Testis (tissue), 3 donors: Measurements from ENCODE around the gene HERC5. TPM values are rescaled to one million over a fixed set of nuclear protein-coding genes. Genes with fewer than 3 reads are reported as not detected.

ENCODE experiments used
- DNase-seq: peaks from one replicate; pipeline ENCODE4 v3.0.0-alpha.2; 2019
- H3K27ac ChIP-seq, 2 donors: fragments of 200-600 bp; sonication (generic); one replicate each; pipeline ENCODE4 v1.5.1; 2019
- H3K27me3 ChIP-seq: fragments of 200-600 bp; sonication (generic); one replicate; pipeline ENCODE4 v1.5.1; 2019
- H3K36me3 ChIP-seq: fragments of 200-600 bp; sonication (generic); one replicate; pipeline ENCODE4 v1.5.1; 2017; ENCODE audit warnings: low read depth; ENCODE audit errors: missing control alignments
- H3K4me1 ChIP-seq: fragments of 200-600 bp; sonication (generic); one replicate; pipeline ENCODE4 v1.5.1; 2019
- H3K4me3 ChIP-seq, 2 donors: fragments of 200-600 bp; sonication (generic); one replicate each; pipeline ENCODE4 v1.5.1; 2017 to 2019
- H3K9me3 ChIP-seq: fragments of 200-600 bp; sonication (generic); one replicate; pipeline ENCODE4 v1.5.1; 2017
- POLR2A ChIP-seq: fragments of 450-650 bp; IDR thresholded peaks from one replicate; pipeline ENCODE4 v1.6.1; 2017; ENCODE audit warnings: antibody characterized with exemption, mild to moderate bottlenecking, moderate library complexity
- WGBS, 2 donors: methylation state at CpG; one replicate each; pipeline ENCODE4 v1.1.5; 2018; 5-methylcytosine and 5-hydroxymethylcytosine counted together
- intact Hi-C: fragments of 100-400 bp; cut with DNase I; formaldehyde crosslinking; loops from one replicate; pipeline ENCODE4 v1.15.1; 2023; ENCODE audit warnings: low total_unique reads
- polyA plus RNA-seq: library from polyadenylated mRNA; stranded (reverse); fragments of 350-450 nt; fragmentation: Illumina TruSeq; extraction: RNeasy Lipid Tissue Mini Kit (QIAGEN cat#74804); gene quantifications from one replicate; pipeline ENCODE4 v1.2.3, GENCODE V29; 2014; ENCODE audit warnings: low read depth, low replicate concordance; ENCODE audit not compliant: insufficient read depth
- total RNA-seq, 2 donors: library from RNA; depleted of rRNA; stranded (reverse); fragments of >200 nt; gene quantifications; one replicate each; pipeline ENCODE4 v1.2.3, GENCODE V29; 2016
- TF ChIP-seq, protein P1 (sequence below), 3 experiments: fragments of 450-650 bp in 2 of 3; fragments of 200-600 bp in 1 of 3; sonication (generic) in 1 of 3; IDR thresholded peaks; one replicate each; pipeline ENCODE4 v1.5.1; 2016 to 2019; ENCODE audit warnings: antibody characterized with exemption in 3 of 3, mild to moderate bottlenecking in 2 of 3, moderate library complexity in 1 of 3

Gene HERC5
- total and polyA plus RNA-seq, 3 donors from 2014 or later = 72.6 to 127 (median 111) TPM

DNA sequence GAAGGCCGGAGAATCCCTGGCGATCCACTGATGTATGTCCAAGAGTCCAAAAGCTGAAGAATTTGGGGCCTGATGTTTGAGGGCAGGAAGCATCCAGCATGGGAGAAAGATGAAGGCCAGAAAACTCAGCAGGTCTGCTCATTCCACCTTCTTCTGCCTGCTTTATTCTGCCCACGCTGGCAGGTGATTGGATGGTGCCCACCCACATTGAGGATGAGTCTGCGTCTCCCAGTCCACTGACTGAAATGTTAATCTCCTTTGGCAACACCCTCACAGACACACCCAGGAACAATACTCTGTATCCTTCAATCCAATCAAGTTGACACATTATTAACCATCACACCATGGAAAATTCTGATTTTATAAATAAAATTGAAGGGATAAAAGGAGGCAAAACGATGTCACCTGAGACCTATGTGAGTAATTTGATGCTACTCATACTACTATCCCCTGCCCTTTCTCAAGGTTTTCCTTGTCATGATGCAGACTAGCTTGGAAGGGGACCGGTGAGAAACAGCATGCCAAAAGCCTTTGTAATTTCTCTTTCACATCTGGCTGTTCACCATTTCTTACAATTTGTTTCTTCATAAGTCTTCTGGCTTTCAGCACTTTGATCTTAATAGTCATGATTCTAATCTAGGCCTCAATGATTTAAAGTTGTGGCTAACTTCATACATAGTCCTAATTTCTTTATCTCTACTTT lies 76.3 kb downstream of the HERC5 start:
- 81 to 82% methylated on average over 6 of the region's 6 CpGs for WGBS, 2 donors
- H3K9me3 ChIP-seq = no peaks in the 10 kb centered on the region
- H3K4me3 ChIP-seq = no peak overlapping the region
- TF ChIP-seq, protein P1, sequence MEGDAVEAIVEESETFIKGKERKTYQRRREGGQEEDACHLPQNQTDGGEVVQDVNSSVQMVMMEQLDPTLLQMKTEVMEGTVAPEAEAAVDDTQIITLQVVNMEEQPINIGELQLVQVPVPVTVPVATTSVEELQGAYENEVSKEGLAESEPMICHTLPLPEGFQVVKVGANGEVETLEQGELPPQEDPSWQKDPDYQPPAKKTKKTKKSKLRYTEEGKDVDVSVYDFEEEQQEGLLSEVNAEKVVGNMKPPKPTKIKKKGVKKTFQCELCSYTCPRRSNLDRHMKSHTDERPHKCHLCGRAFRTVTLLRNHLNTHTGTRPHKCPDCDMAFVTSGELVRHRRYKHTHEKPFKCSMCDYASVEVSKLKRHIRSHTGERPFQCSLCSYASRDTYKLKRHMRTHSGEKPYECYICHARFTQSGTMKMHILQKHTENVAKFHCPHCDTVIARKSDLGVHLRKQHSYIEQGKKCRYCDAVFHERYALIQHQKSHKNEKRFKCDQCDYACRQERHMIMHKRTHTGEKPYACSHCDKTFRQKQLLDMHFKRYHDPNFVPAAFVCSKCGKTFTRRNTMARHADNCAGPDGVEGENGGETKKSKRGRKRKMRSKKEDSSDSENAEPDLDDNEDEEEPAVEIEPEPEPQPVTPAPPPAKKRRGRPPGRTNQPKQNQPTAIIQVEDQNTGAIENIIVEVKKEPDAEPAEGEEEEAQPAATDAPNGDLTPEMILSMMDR (IDR thresholded peaks at IDR 0.05) = no peak
- TF ChIP-seq POLR2A = no peak
- no peaks in the 10 kb centered on the region for H3K27me3 ChIP-seq
- H3K4me1 ChIP-seq = no peaks in the 10 kb centered on the region
- no peak for DNase-seq
- H3K27ac ChIP-seq = no peak overlapping the region
- no peaks in the 10 kb centered on the region for H3K36me3 ChIP-seq
- intact Hi-C loops = no loop called here

DNA sequence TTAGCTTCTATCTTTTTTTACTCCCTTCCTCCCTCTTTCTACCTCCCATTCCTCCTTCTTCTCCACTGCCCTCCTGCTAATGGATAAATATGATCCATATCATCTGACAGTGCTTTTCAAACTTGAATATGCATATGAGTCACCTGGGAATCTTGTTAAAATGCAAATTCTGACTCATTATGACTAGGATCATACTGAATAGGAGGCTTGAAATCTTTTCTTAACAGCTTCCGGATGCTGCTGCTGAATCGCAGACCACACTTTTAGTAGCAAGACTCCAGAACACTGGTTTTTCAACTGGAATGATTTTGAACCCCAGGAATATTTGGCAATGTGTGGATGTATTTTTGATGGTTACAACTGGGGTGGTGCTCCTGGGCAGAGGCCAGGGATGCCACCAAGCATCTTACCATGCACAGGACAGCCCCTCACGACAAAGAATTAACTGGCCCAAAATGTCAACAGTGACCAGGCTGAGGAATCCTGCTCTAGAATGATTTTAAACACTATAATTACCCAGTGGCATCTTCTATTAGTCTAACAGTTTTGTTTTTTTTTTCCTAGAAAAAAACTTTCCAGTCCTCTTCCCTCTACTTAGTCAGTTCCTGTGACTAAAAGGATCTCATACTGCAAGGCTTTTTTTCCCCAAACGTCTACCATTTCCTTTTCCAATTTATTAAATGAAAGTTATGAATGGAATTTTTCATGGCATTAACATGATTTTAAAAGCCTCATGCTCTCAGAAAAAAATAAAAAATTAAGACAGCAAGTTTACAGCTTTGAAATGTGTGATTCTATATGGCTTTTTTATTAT lies 77.2 kb downstream of the HERC5 start:
- TF ChIP-seq, protein P1 (IDR thresholded peaks at IDR 0.05) = no peak
- no peak for TF ChIP-seq POLR2A
- Histone ChIP-seq H3K9me3 (no peaks in the 10 kb centered on the region), H3K4me1 (no peaks in the 10 kb centered on the region), H3K27ac (no peak overlapping the region), H3K27me3 (no peaks in the 10 kb centered on the region), H3K4me3 (no peak overlapping the region), H3K36me3 (no peaks in the 10 kb centered on the region)
- whole genome bisulfite sequencing, 2 donors = 71 to 73% methylated on average over 4 of the region's 4 CpGs
- intact Hi-C loops = no loop called here
- no peak for DNase-seq

DNA sequence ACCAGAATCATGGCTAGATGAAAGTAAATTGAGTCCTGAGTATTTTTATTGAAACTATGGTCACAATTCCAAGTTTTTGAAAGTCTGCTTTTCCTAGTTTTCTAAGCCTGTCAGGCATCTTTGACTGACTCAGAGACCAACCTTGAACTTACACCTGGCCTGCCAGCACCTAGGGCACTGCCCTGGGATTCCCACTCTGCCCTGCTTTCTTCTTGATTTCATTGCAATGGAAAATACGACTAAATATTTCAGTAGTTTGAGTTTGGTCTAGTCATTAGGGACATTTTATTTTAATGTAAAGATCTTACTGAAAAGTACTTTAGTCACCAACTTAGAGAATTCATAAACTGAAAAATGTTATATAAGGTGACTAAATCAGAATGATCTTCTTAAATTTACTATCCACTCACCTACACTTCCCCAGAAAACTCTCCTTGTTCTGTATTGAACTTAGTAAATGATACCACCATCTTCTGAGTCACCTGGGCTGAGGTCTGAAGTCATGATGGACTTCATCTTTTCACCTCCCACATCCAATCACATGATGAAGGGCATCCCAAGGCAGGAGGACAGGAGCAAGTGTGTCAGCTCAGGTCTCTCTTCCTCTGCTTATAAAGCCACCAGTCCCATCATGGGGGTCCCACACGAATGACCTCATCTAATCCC lies 78.3 kb downstream of the HERC5 start:
- H3K9me3 ChIP-seq = no peaks in the 10 kb centered on the region
- no peaks in the 10 kb centered on the region for H3K27me3 ChIP-seq
- intact Hi-C loops = no loop called here
- no peak for DNase-seq
- 96% methylated on average over 2 of the region's 2 CpGs for WGBS, 2 donors
- no peaks in the 10 kb centered on the region for H3K36me3 ChIP-seq
- no peak overlapping the region for H3K4me3 ChIP-seq
- H3K4me1 ChIP-seq = no peaks in the 10 kb centered on the region
- TF ChIP-seq, protein P1 (IDR thresholded peaks at IDR 0.05) = no peak
- TF ChIP-seq POLR2A = no peak
- no peak overlapping the region for H3K27ac ChIP-seq

DNA sequence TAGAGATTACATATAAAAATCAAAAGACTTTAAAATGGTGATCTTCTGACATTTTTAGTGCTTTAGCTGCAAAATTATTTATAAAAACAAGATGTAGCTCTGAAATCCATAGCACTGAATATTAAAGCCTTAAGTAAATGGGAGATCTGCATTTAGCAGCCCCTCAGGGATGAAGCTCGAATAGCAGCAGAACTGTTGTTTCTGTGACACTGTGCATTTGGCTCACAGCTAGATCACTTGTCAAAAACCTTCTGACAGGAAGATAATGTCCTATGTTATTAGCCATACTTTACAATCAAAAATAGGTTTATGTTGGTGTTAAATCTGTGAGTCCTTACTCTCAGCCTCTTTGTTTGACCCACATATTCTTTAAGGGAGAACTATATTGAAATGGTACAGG lies 80.8 kb downstream of the HERC5 start:
- Histone ChIP-seq H3K27ac (no peak overlapping the region), H3K9me3 (no peaks in the 10 kb centered on the region), H3K4me3 (no peak overlapping the region), H3K27me3 (no peaks in the 10 kb centered on the region), H3K4me1 (no peaks in the 10 kb centered on the region), H3K36me3 (no peaks in the 10 kb centered on the region)
- no peak for DNase-seq
- WGBS, 2 donors = 82 to 100% methylated on average over 1 of the region's 1 CpG
- intact Hi-C loops = no loop called here
- no peak for TF ChIP-seq POLR2A
- TF ChIP-seq, protein P1 (IDR thresholded peaks at IDR 0.05) = no peak
